Activated T-helper 17 cell treated with anti-CD3 and anti-CD28 coated beads, Interleukin-2, amount 50 U/mL, for 72 hours (primary cell): ENCODE results near the gene MMP28. TPM values are rescaled to one million over a fixed set of nuclear protein-coding genes. Genes with fewer than 3 reads are reported as not detected.

Experiments
- ATAC-seq: fragments of 150-1000 bp; cut with Tn5 transposase; replicated peaks from 2 replicates; pipeline ENCODE4 v1.10.0; 2021; ENCODE audit warnings: mild to moderate bottlenecking, moderate library complexity
- H3K27ac Mint-ChIP-seq: one replicate; pipeline ENCODE4 v1.8.0; 2022; ENCODE audit warnings: mixed read lengths
- H3K27me3 Mint-ChIP-seq: one replicate; pipeline ENCODE4 v1.8.0; 2022; ENCODE audit warnings: mixed read lengths
- H3K36me3 Mint-ChIP-seq: one replicate; pipeline ENCODE4 v1.8.0; 2022; ENCODE audit warnings: low read depth, mild to moderate bottlenecking, mixed read lengths
- H3K4me1 Mint-ChIP-seq: one replicate; pipeline ENCODE4 v1.8.0; 2022; ENCODE audit warnings: mixed read lengths
- H3K4me3 Mint-ChIP-seq: one replicate; pipeline ENCODE4 v1.8.0; 2022; ENCODE audit warnings: mild to moderate bottlenecking, mixed read lengths
- H3K9me3 Mint-ChIP-seq: one replicate; pipeline ENCODE4 v1.8.0; 2022; ENCODE audit warnings: mixed read lengths
- total RNA-seq, 2 donors: library from RNA; stranded (reverse); gene quantifications; one replicate each; pipeline ENCODE4 v1.2.3, GENCODE V29; 2022

Gene MMP28
- total RNA-seq, 2 donors from 2014 or later: not detected

DNA sequence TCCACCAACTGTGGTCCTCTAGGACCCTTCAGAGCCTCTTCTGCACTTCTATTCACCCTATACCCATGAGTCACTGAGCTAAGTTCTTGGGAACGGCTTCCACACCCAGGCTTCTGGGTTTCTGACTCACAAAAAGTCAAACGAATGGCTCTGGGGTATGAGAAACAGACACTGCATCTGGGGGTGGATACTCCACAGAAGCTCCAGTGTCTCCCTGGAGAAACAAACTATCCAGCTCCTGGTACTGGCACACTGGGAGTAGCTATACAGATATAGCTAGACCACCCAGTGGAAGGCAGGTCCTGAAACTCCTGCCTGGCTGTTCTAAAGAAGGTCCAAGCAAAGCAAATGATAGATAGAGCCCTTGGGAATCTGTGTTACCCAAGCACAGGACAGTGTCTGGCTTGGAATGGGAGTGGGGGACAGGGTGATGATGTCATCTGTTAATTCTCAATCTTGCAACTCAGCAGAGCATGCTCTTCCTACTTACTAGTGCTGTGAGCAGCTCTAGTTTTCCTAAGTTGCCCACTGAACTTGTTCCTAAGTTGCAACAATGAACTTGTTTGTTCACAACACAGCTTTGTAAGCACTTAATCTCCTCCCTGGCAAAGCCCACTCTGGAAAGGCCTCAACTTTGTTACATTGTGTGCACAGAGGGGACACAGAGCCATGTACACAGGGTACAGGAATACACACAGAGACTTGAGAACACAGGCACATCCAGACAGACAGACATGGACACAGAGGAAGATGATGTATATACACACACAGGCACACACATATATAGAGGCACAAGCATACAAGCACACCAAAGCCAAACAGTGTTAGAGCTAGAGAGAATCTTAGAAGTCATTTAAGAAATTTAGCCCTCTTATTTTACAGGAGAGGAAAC lies 6.7 kb downstream of the MMP28 start:
- Mint-ChIP-seq H3K36me3 (no peaks in the 10 kb centered on the region), H3K9me3 (no peaks in the 10 kb centered on the region), H3K4me1 (no peaks in the 10 kb centered on the region), H3K4me3 (no peak overlapping the region), H3K27me3 (peaks cover 15% of the 10 kb centered on the region), H3K27ac (no peak overlapping the region)
- ATAC-seq: no peak

DNA sequence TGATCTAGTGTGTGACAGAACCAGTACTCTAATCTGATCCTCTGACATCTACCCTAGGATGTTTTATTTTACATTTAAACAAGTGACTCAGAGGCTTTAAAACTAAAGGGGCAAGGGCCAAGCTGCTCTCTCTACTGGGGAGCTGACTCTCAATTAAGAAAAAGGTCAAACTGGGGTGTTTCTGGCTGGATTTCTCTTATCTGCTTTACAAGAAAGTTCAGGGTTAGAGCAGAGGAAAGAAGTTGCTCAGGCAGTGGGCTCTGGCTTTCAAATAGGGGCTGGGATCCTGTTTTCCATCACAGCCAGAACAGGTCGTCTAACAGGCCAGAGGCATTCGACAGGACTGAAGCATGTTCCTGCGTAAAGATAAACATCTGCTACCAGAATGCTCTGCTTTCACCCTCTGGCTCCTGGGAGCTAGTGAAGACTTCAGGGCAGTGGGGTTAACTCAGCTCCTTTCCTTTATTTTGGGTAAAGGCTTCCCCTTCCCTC lies 8.5 kb downstream of the MMP28 start:
- Mint-ChIP-seq H3K4me3 (no peak overlapping the region), H3K4me1 (no peaks in the 10 kb centered on the region), H3K36me3 (no peaks in the 10 kb centered on the region), H3K27ac (no peak overlapping the region), H3K9me3 (no peaks in the 10 kb centered on the region), H3K27me3 (peaks cover 10% of the 10 kb centered on the region)
- ATAC-seq: no peak

DNA sequence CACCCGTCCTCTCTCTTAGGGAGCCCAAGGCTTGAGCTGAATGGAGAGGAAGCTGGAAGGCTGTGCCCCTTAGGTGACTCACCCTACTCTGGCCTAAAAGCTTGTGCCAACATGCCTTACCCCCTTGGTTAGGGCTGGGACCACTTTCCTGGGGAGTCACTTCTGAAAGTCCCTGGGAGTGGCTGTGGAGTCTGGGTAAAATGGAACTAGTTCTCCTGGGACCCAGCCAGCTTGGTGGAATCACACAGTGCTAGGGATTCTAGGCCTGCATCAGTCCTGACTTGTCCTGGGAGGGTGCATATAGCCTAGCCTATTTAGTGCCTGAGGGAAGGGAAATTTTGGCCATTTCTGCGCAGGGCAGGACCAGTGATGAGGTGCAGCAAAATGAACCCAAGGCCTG lies 10.5 kb downstream of the MMP28 start:
- H3K27me3 Mint-ChIP-seq: peaks cover 12% of the 10 kb centered on the region
- no peak overlapping the region for H3K4me3 Mint-ChIP-seq
- H3K4me1 Mint-ChIP-seq: no peaks in the 10 kb centered on the region
- H3K9me3 Mint-ChIP-seq: no peaks in the 10 kb centered on the region
- no peaks in the 10 kb centered on the region for H3K36me3 Mint-ChIP-seq
- no peak for ATAC-seq
- H3K27ac Mint-ChIP-seq: no peak overlapping the region

DNA sequence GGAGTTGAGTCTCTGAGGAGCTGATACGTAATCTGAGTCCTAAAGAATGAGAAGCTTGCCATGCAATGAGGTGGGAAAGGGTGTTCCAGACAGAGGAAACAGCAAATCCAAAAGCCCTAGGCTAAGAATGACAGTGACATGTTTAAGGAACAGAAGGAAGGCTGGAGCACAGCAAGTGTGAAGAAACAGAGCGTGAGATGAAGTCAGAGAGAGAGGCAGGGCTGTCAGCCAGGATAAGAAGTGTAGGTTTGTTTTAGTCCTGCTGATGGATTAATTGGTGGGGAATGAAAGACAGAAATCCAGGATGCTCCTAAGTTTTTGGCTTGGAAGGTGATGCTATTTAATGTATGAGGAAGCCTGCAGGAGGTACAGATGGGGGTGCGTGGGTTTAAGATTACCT lies 14.5 kb downstream of the MMP28 start:
- ATAC-seq: no peak
- Mint-ChIP-seq H3K4me1 (no peaks in the 10 kb centered on the region), H3K27ac (no peak overlapping the region), H3K36me3 (no peaks in the 10 kb centered on the region), H3K4me3 (no peak overlapping the region), H3K9me3 (no peaks in the 10 kb centered on the region), H3K27me3 (peaks cover 12% of the 10 kb centered on the region)

DNA sequence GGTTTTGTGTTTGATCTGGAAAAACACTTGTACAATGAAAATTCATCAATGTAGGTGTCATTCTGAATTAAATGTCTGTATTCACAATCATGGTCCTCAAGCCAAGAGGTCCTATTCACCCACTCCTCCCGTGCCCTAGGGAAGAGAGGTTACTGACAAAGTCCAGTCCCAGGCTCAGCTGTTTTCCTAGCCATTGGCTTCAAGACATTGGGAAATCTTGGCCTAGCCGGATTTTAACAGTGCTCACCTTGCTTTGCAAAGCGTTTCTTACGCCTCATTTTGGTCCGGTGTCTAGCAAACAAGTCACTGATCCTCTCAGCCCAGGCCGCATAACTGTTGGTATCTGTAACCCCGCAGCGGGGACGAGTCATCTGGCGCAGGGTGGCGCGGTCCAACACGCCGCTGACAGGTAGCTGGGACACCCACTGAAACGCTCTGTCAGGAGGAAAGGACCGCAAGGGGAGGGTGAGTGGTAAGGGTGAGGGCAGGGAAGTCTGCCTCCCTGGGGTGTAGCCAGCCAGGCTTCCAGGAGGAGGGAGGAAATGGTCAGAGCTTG lies 16.7 kb downstream of the MMP28 start:
- ATAC-seq: no peak
- no peaks in the 10 kb centered on the region for H3K36me3 Mint-ChIP-seq
- H3K4me1 Mint-ChIP-seq: no peaks in the 10 kb centered on the region
- no peak overlapping the region for H3K4me3 Mint-ChIP-seq
- no peaks in the 10 kb centered on the region for H3K9me3 Mint-ChIP-seq
- H3K27ac Mint-ChIP-seq: no peak overlapping the region
- H3K27me3 Mint-ChIP-seq: peaks cover 15% of the 10 kb centered on the region

DNA sequence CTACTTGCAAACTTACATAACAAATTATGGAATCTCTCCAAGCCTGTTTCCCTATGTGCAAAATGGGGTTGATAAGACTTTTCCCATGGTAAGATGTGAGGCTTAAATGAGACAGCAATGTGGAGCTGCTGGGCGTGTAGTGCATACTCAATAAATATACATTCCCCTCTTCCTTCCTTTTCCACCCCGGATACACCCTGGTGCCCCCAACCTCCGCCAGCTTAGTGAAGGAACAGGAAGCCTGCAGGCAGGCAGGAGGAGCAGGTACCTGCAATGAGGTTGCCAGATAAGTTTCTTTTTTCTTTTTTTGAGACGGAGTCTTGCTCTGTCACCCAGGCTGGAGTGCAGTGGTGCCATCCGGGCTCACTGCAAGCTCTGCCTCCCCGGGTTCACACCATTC lies 19.9 kb downstream of the MMP28 start:
- Mint-ChIP-seq H3K4me1 (no peaks in the 10 kb centered on the region), H3K9me3 (no peaks in the 10 kb centered on the region), H3K4me3 (no peak overlapping the region), H3K36me3 (no peaks in the 10 kb centered on the region), H3K27ac (no peak overlapping the region), H3K27me3 (peaks cover 7% of the 10 kb centered on the region)
- no peak for ATAC-seq

DNA sequence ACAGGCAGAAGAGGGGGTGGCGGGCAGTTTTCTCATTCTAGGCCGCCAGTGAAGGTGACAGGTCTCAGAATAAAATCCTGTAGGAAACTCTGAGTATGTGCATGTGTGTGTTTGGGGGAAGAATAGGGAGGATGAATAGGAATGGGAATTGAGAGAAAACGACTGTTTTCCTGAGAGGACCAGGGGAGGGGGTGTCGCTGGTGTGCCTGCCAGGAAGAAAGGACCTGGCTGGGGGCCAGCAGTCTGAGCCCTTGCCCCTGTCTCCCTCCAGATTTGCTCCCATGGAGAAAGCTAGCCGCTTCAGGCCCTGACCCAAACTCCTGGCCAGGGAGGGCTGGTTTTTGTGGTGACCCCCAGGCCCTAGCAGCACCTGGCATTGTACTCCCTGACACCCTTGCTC lies 20.4 kb downstream of the MMP28 start:
- ATAC-seq: no peak

DNA sequence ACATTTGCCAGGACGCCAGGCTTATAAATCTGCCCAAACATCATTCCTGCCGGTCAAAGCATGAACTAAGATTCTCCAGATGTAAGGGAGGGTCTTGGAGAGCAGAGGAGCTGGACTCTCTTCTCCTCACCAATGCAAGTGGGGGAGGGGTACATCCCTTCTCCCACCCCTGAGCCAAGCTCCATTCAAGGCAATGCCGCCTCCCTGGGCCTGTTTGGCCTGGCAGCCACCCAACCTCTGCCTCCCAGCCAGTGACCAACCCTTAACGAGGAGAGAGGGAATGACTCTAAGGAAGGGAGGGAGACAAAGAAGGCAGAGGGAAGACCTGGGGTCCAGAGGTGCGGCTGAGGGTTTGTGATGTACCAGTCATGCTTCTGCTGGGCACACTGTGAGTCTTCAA lies 20.9 kb downstream of the MMP28 start:
- no peak for ATAC-seq
- H3K27me3 Mint-ChIP-seq: peaks cover 7% of the 10 kb centered on the region

More for the DNA sequence above, 20.4 kb downstream of the MMP28 start:
- H3K36me3 Mint-ChIP-seq: no peaks in the 10 kb centered on the region
- no peaks in the 10 kb centered on the region for H3K9me3 Mint-ChIP-seq
- H3K4me3 Mint-ChIP-seq: no peak overlapping the region
- H3K27me3 Mint-ChIP-seq: peaks cover 7% of the 10 kb centered on the region
- no peaks in the 10 kb centered on the region for H3K4me1 Mint-ChIP-seq
- no peak overlapping the region for H3K27ac Mint-ChIP-seq

DNA sequence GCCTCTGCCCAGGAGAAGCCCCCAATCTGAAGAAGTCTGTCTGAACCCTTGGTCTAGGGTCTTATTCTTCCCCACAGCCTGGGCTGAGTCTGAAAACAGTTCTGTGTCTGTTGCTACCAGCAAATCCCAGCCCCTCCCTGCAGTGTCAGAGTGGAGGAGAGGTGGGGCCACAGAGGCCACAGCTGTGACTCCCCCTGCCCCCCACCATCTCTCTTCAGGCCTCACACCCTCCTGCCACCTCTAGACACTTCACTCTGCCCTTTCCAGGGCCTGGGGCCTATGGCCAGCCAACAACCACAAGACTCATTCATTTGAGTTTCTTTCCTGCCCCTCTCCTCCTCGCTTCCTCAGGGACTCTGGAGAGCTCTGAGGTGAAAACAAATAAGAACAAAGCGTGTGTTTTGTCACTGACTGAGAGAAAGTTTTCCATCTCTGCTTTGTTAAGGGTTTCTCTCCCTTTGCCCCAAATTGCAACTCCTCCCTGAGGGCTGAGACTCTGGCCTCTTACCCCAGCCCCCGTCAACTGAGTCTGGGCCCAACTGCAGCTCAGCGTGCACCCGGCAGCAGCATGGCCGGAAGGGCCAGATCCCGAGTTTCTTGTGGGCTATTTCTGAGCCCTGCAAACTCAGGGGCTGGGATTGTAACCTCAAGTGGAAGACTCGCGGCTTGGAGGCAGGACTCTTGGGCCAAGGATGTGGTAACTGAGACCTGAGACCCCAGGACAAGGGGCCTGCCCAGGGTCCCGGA lies 21.6 kb downstream of the MMP28 start:
- Mint-ChIP-seq H3K4me3 (no peak overlapping the region), H3K27me3 (peaks cover 7% of the 10 kb centered on the region), H3K9me3 (no peaks in the 10 kb centered on the region), H3K27ac (no peak overlapping the region), H3K36me3 (no peaks in the 10 kb centered on the region), H3K4me1 (no peaks in the 10 kb centered on the region)
- ATAC-seq: no peak

More for the DNA sequence above, 20.9 kb downstream of the MMP28 start:
- Mint-ChIP-seq H3K4me1 (no peaks in the 10 kb centered on the region), H3K9me3 (no peaks in the 10 kb centered on the region), H3K4me3 (no peak overlapping the region), H3K36me3 (no peaks in the 10 kb centered on the region), H3K27ac (no peak overlapping the region)

DNA sequence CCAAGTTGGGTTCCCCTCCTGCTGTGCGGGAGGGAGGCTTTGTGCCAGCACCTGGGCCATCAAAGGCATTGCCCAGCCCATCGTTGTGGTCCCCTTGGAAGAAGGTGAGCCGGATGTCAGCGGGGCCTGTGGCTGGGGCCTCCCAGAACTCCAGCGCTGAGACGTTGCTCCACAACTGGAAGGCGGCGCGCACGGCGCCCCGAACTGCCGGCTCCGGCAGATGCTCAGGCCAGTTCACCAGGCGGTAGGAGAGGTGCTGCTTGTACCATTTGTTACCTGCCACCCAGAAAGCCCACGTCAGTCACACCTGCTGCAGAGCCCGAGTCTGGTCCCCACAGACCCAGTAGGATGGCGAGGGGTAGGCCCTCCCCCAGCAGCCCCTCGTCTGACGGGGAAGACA lies 22.3 kb downstream of the MMP28 start:
- H3K4me3 Mint-ChIP-seq: no peak overlapping the region
- H3K36me3 Mint-ChIP-seq: no peaks in the 10 kb centered on the region
- H3K4me1 Mint-ChIP-seq: no peaks in the 10 kb centered on the region
- H3K27me3 Mint-ChIP-seq: peaks cover 7% of the 10 kb centered on the region
- H3K27ac Mint-ChIP-seq: no peak overlapping the region
- no peaks in the 10 kb centered on the region for H3K9me3 Mint-ChIP-seq
- no peak for ATAC-seq

DNA sequence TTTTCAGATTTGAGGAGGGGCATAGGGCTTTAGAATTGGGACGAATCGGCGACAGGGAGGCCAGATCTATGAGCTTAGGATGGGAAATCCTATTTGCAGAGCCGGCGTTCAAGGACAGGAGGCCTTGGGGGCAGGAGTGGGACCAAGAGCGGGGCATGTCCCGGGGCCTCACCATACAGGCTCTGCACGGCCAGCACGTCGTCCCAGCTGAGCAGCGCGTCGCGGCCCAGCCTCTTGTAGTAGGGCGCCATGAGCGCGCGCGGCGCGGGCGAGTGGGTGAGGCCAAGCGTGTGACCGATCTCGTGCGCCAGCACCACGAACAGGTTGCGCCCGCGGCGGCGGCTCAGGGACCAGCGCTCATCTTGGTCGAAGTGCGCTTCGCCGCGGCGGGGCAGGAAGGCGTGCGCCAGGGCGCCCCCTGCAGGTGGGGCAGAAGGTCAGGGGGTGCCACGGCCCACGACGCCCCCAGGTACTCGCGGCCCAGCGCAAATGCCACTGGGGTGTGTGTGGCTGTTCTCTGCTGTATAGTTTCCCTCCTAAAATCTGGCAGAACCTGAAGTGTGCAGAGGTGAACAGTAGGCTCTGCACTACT lies 25.4 kb downstream of the MMP28 start:
- no peaks in the 10 kb centered on the region for H3K36me3 Mint-ChIP-seq
- ATAC-seq: no peak

DNA sequence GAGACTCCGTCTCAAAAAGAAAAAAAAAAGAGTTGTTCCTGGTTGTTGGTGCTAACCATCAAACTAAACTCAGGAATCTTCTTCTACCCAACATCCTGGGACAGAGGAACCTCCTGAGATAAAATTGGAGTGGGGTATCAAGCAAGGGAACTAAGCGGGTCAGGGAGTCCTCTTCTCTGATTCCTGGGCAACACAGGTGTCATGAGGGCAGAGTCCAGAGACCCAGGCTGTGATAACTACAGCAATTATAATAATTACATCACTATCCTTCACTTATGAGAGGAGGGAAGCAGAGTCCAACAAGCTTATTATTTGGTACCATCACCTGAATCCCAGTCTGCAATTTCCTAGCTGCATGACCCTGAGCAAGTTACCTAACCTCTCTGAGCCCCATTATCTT lies 26.6 kb downstream of the MMP28 start:
- Mint-ChIP-seq H3K4me1 (no peaks in the 10 kb centered on the region), H3K27ac (no peak overlapping the region), H3K36me3 (no peaks in the 10 kb centered on the region), H3K4me3 (no peak overlapping the region), H3K27me3 (peaks cover 1% of the 10 kb centered on the region), H3K9me3 (no peaks in the 10 kb centered on the region)
- ATAC-seq: no peak

More for the DNA sequence above, 25.4 kb downstream of the MMP28 start:
- H3K9me3 Mint-ChIP-seq: no peaks in the 10 kb centered on the region
- H3K27me3 Mint-ChIP-seq: peaks cover 3% of the 10 kb centered on the region
- no peak overlapping the region for H3K27ac Mint-ChIP-seq
- no peak overlapping the region for H3K4me3 Mint-ChIP-seq
- no peaks in the 10 kb centered on the region for H3K4me1 Mint-ChIP-seq

DNA sequence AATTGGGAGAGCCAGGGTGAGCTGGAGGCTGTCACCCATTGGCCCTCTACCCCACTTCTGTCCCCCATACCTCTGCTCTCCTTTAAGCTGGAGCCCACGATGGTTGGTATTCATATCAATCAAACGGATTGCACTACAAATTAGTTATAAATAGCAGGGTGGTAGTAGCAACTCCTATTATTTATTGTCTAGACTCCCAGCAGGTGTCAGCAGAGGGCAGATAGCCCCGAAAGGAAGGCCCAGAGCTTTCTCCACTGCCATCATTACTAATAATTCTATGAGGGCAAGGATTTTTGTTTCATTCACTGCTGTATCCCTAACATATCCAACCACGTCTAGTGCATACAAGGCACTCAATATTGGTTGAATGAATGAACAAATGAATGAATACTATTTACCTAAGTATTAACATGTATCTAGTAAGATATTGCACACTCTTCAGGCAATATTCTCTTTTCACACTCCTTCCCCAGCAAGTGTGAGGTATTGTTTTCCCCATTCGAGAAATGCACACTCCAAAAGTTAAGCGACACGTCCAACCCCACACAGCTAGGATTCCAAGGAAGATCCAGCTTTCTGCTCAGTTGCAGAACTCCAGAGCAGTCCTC lies 28.4 kb downstream of the MMP28 start:
- H3K36me3 Mint-ChIP-seq: no peaks in the 10 kb centered on the region
- no peaks in the 10 kb centered on the region for H3K4me1 Mint-ChIP-seq
- no peak for ATAC-seq
- no peaks in the 10 kb centered on the region for H3K27me3 Mint-ChIP-seq
- H3K27ac Mint-ChIP-seq: no peak overlapping the region
- H3K4me3 Mint-ChIP-seq: no peak overlapping the region
- H3K9me3 Mint-ChIP-seq: no peaks in the 10 kb centered on the region

DNA sequence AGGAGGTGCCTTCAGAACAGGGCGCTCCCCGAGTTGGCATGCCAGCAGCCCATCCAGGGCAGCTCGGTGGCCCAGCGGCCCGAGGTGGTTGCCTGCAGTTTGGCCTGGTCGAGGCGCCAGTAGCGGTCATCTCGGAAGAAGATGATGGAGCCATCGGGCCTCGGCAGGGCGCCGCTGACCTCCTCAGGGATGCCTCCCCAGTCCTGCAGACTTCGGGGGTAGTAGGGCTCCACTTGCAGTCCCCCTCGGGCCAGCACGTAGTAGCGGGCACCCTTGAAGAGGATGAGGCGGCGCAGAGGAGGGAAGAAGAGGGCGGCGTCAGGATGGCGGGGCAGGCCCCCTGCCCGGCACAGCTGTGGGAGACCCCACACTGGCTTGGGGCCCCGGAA lies 29.0 kb downstream of the MMP28 start:
- no peak for ATAC-seq
- no peaks in the 10 kb centered on the region for H3K4me1 Mint-ChIP-seq
- H3K27ac Mint-ChIP-seq: no peak overlapping the region
- no peak overlapping the region for H3K4me3 Mint-ChIP-seq
- no peaks in the 10 kb centered on the region for H3K9me3 Mint-ChIP-seq
- no peaks in the 10 kb centered on the region for H3K36me3 Mint-ChIP-seq
- H3K27me3 Mint-ChIP-seq: no peaks in the 10 kb centered on the region
